ENCODE results near the gene GALNTL6.

- no peak for TF ChIP-seq POLR2A (IDR thresholded peaks at IDR 0.05)
- no peak for TF ChIP-seq EP300 (IDR thresholded peaks at IDR 0.05)
- no peak for TF ChIP-seq CTCF (IDR thresholded peaks at IDR 0.05)
These were observed 1029.6 kb downstream of the GALNTL6 start for GRCh38 chr4:172842779-172843178.
